GM23338 (cell line): ENCODE data around the gene MORN4. TPM values are rescaled to one million over a fixed set of nuclear protein-coding genes. Genes with fewer than 3 reads are reported as not detected.

Source experiments
- NANOG ChIP-seq: IDR thresholded peaks from 2 replicates; pipeline ENCODE4 v1.6.1; 2016; ENCODE audit warnings: antibody characterized with exemption, borderline replicate concordance
- ZNF462 ChIP-seq: fragments of 250-450 bp; sonication (Bioruptor Pico); IDR thresholded peaks from 2 replicates; pipeline ENCODE4 v1.5.0; 2020; ENCODE audit warnings: mild to moderate bottlenecking, moderate library complexity
- polyA plus RNA-seq: library from polyadenylated mRNA; unstranded; fragments of >200 nt; fragmentation: Nextera tagmentation; extraction: Ambion mirVana; gene quantifications from 2 replicates; pipeline ENCODE4 v1.2.1, GENCODE V29; 2016
- total RNA-seq: library from RNA; depleted of rRNA; stranded (reverse); fragments of >200 nt; shearing (Covaris generic); gene quantifications from 2 replicates; pipeline ENCODE4 v1.2.3, GENCODE V29; 2014
- TF ChIP-seq, protein P1 (sequence below), 2 experiments: fragments of 200-600 bp in 1 of 2; sonication (generic) in 1 of 2; conservative IDR thresholded peaks; 2 replicates each; pipeline versions ENCODE4 v1.5.1 to v1.6.1; 2016 to 2017; ENCODE audit warnings: antibody characterized with exemption in 2 of 2, low read depth in 2 of 2, mild to moderate bottlenecking in 2 of 2, moderate library complexity in 1 of 2
- TF ChIP-seq, protein P2 (sequence below): IDR thresholded peaks from 2 replicates; pipeline ENCODE4 v1.6.1; 2016; ENCODE audit warnings: antibody characterized with exemption

MORN4 gene
- total and polyA plus RNA-seq, 2 experiments from 2014 or later = 9.0 to 50.0 TPM

DNA sequence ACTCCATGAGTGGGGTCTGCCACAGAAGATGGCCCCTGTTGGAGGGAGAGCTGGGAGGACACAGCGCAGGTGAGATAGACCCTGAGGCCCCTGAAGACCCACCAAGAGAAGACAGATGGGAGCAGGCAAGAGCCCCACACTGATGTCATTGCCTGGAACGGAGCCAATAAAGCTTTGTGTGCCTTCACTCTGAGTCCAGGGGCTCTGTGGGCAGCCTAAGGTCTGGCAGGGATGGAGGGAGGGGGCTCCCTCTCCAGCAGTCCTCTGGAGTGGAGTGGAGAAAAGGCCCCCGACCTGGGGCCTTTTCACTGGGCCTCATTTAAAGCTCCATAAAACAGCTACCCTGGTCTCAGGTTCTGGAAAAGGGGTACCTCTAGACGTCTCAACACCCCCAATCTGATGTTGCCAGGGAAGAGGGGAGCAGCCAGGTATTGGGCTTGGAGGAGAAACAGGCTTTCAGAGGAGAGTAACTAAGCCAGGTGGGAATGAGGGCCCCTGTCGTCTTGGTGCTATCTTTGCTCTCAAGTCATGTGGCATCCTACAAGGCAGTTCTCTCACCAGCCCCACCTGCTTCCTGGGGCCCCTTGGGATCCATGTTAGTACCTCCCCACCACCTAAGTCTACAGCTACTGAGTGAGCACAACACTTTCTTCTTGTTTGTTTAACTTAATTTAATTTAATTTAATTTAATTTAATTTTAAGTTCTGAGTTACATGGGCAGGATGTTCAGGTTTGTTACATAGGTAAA lies 42.4 kb downstream of the MORN4 start (continued):
- no peak for TF ChIP-seq ZNF462 (CRISPR knock-in tag)
- TF ChIP-seq, protein P1, sequence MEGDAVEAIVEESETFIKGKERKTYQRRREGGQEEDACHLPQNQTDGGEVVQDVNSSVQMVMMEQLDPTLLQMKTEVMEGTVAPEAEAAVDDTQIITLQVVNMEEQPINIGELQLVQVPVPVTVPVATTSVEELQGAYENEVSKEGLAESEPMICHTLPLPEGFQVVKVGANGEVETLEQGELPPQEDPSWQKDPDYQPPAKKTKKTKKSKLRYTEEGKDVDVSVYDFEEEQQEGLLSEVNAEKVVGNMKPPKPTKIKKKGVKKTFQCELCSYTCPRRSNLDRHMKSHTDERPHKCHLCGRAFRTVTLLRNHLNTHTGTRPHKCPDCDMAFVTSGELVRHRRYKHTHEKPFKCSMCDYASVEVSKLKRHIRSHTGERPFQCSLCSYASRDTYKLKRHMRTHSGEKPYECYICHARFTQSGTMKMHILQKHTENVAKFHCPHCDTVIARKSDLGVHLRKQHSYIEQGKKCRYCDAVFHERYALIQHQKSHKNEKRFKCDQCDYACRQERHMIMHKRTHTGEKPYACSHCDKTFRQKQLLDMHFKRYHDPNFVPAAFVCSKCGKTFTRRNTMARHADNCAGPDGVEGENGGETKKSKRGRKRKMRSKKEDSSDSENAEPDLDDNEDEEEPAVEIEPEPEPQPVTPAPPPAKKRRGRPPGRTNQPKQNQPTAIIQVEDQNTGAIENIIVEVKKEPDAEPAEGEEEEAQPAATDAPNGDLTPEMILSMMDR (conservative IDR thresholded peaks at IDR 0.05; ENCODE audit: low read depth in 2 of 2) = no peak
- TF ChIP-seq, protein P2, sequence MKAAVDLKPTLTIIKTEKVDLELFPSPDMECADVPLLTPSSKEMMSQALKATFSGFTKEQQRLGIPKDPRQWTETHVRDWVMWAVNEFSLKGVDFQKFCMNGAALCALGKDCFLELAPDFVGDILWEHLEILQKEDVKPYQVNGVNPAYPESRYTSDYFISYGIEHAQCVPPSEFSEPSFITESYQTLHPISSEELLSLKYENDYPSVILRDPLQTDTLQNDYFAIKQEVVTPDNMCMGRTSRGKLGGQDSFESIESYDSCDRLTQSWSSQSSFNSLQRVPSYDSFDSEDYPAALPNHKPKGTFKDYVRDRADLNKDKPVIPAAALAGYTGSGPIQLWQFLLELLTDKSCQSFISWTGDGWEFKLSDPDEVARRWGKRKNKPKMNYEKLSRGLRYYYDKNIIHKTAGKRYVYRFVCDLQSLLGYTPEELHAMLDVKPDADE = no peak
- no peak for TF ChIP-seq NANOG
